Adrenal gland (tissue), 12 donors: ENCODE results near the gene MAP3K20. TPM values are rescaled to one million over a fixed set of nuclear protein-coding genes. Genes with fewer than 3 reads are reported as not detected.

ENCODE experiments used
- DNase-seq, 7 donors: peaks; one replicate each; pipeline ENCODE4 v3.0.0-alpha.2; 2019 to 2020
- H3K27ac ChIP-seq, 5 donors: fragments of 200-600 bp; sonication (generic) in 4 of 5; 1 replicate in 3 of 5; 2 replicates in 2 of 5; pipeline versions ENCODE4 v1.5.1 to v1.8.0; 2016 to 2020; ENCODE audit warnings: mild to moderate bottlenecking in 1 of 5
- H3K27me3 ChIP-seq: fragments of 200-600 bp; 2 replicates; pipeline ENCODE4 v1.8.0; 2021
- H3K36me3 ChIP-seq, 2 donors: fragments of 200-600 bp; replicated peaks in 1 of 2; 1 replicate in 1 of 2; 2 replicates in 1 of 2; pipeline versions ENCODE4 v1.5.1 to v1.8.0; 2018 to 2022
- H3K4me1 ChIP-seq, 2 donors: fragments of 200-600 bp; replicated peaks in 1 of 2; 1 replicate in 1 of 2; 2 replicates in 1 of 2; pipeline versions ENCODE4 v1.5.1 to v1.8.0; 2018 to 2021
- H3K4me3 ChIP-seq, 4 donors: fragments of 200-600 bp; sonication (generic) in 3 of 4; one replicate each; pipeline ENCODE4 v1.5.1; 2016 to 2018
- H3K9me3 ChIP-seq, 3 donors: fragments of 200-600 bp; sonication (generic) in 1 of 3; replicated peaks in 1 of 3; 1 replicate in 2 of 3; 2 replicates in 1 of 3; pipeline versions ENCODE4 v1.5.1 to v1.8.0; 2016 to 2021
- CTCF ChIP-seq, 6 experiments: fragments of 450-650 bp in 4 of 6; fragments of 200-600 bp in 2 of 6; sonication (generic) in 1 of 6; IDR thresholded peaks; 1 replicate in 5 of 6; 2 replicates in 1 of 6; pipeline versions ENCODE4 v1.5.1 to v1.8.0; 2016 to 2021; ENCODE audit warnings: antibody characterized with exemption in 6 of 6, mild to moderate bottlenecking in 2 of 6, moderate library complexity in 1 of 6
- POLR2A ChIP-seq, 2 donors: fragments of 450-650 bp; IDR thresholded peaks; one replicate each; pipeline ENCODE4 v1.6.1; 2017; ENCODE audit warnings: antibody characterized with exemption in 2 of 2, mild to moderate bottlenecking in 2 of 2, moderate library complexity in 1 of 2
- WGBS, 4 donors: extraction: QIAGEN DNeasy Blood & Tissue Kit in 2 of 4; methylation state at CpG; one replicate each; pipeline versions ENCODE4 v1.1.5 to v1.1.7; 2013 to 2017; 5-methylcytosine and 5-hydroxymethylcytosine counted together
- intact Hi-C, 2 donors: fragments of 100-400 bp; cut with DNase I; formaldehyde crosslinking; loops; one replicate each; pipeline versions ENCODE4 v1.14.1 to v1.15.0; 2022 to 2023
- polyA plus RNA-seq, 3 donors: library from polyadenylated mRNA; stranded (reverse); fragments of 200-250 nt in 2 of 3; fragments of 350-450 nt in 1 of 3; fragmentation: Illumina TruSeq in 1 of 3; extraction: RNeasy Lipid Tissue Mini Kit (QIAGEN cat#74804) in 1 of 3; gene quantifications; one replicate each; pipeline ENCODE4 v1.2.3, GENCODE V29; 2013 to 2014
- total RNA-seq, 9 donors: library from RNA; depleted of rRNA in 4 of 9; stranded (reverse); fragments of >200 nt in 4 of 9; fragments of 120-200 nt in 1 of 9; fragmentation: NEBNext Ultra II Directional in 1 of 9; extraction: Animal tissue kit (Norgen Biotek cat#: 25700) in 1 of 9; gene quantifications; one replicate each; pipeline versions ENCODE4 v1.1.0 to v1.2.4, GENCODE V29; 2013 to 2023
- donor health status: healthy with polysubstance abuse.
- donor health status: Bipolar disorder and iron deficiency.
- donor health status: DM: yes; HTN: yes; CAD: no.
- donor health status: DM: no; HTN: no; CAD: no.
- donor health status: DM: no; HTN: no; CAD: no.
- donor health status: DM: yes; HTN: yes; CAD: no.

The MAP3K20 gene
- total and polyA plus RNA-seq, 12 donors = 8.1 to 54.2 (median 25.4) TPM

GRCh38 chr2:173239644-173240043 lies 164.0 kb downstream of the MAP3K20 start:
- 88 to 97% (median 96%) methylated on average over 2 of the region's 2 CpGs for WGBS, 4 donors

GRCh38 chr2:173240083-173240482 lies 164.4 kb downstream of the MAP3K20 start:
- no peaks in the 10 kb centered on the region for H3K9me3 ChIP-seq
- intact Hi-C loops = no loop called here
- no peaks in the 10 kb centered on the region for H3K4me1 ChIP-seq
- no peak for TF ChIP-seq POLR2A (IDR thresholded peaks at IDR 0.05)
- TF ChIP-seq CTCF (IDR thresholded peaks at IDR 0.05) = no peak
- 92 to 100% (median 98%) methylated on average over 2 of the region's 2 CpGs for WGBS, 4 donors
- no peak overlapping the region for H3K4me3 ChIP-seq
- no peaks in the 10 kb centered on the region for H3K27me3 ChIP-seq
- no peak overlapping the region for H3K27ac ChIP-seq
- DNase-seq = no peak
- no peaks in the 10 kb centered on the region for H3K36me3 ChIP-seq

More at GRCh38 chr2:173239644-173240043, 164.0 kb downstream of the MAP3K20 start:
- DNase-seq = no peak
- H3K27ac ChIP-seq = no peak overlapping the region
- no peaks in the 10 kb centered on the region for H3K4me1 ChIP-seq
- TF ChIP-seq POLR2A (IDR thresholded peaks at IDR 0.05) = no peak
- no peak for TF ChIP-seq CTCF (IDR thresholded peaks at IDR 0.05)
- no peaks in the 10 kb centered on the region for H3K36me3 ChIP-seq
- no peaks in the 10 kb centered on the region for H3K27me3 ChIP-seq
- H3K4me3 ChIP-seq = no peak overlapping the region
- no peaks in the 10 kb centered on the region for H3K9me3 ChIP-seq
- intact Hi-C loops = no loop called here

GRCh38 chr2:173241643-173242042 lies 166.0 kb downstream of the MAP3K20 start:
- H3K27ac ChIP-seq = no peak overlapping the region
- TF ChIP-seq CTCF (IDR thresholded peaks at IDR 0.05) (no peak), POLR2A (IDR thresholded peaks at IDR 0.05) (no peak)
- WGBS, 4 donors = 89 to 100% (median 95%) methylated on average over 1 of the region's 1 CpG
- H3K27me3 ChIP-seq = no peaks in the 10 kb centered on the region
- no peak for DNase-seq
- H3K4me3 ChIP-seq = no peak overlapping the region
- H3K36me3 ChIP-seq = no peaks in the 10 kb centered on the region
- intact Hi-C loops = no loop called here
- no peaks in the 10 kb centered on the region for H3K9me3 ChIP-seq
- no peaks in the 10 kb centered on the region for H3K4me1 ChIP-seq

- intact Hi-C loops = no loop called here
- WGBS, 4 donors = 86 to 92% (median 90%) methylated on average over 2 of the region's 2 CpGs
- no peak overlapping the region for H3K27ac ChIP-seq
- H3K27me3 ChIP-seq = no peaks in the 10 kb centered on the region
- no peak for DNase-seq
- no peak overlapping the region for H3K4me3 ChIP-seq
- no peaks in the 10 kb centered on the region for H3K36me3 ChIP-seq
- peaks cover 0 to 7% of the 10 kb centered on the region in 2 donors for H3K4me1 ChIP-seq
- H3K9me3 ChIP-seq = no peaks in the 10 kb centered on the region
- TF ChIP-seq CTCF (IDR thresholded peaks at IDR 0.05) (no peak), POLR2A (IDR thresholded peaks at IDR 0.05) (no peak)
These were observed 171.5 kb downstream of the MAP3K20 start for GRCh38 chr2:173247156-173247555.
